ENCODE data around the gene RAD51B.

Gene RAD51B

DNA sequence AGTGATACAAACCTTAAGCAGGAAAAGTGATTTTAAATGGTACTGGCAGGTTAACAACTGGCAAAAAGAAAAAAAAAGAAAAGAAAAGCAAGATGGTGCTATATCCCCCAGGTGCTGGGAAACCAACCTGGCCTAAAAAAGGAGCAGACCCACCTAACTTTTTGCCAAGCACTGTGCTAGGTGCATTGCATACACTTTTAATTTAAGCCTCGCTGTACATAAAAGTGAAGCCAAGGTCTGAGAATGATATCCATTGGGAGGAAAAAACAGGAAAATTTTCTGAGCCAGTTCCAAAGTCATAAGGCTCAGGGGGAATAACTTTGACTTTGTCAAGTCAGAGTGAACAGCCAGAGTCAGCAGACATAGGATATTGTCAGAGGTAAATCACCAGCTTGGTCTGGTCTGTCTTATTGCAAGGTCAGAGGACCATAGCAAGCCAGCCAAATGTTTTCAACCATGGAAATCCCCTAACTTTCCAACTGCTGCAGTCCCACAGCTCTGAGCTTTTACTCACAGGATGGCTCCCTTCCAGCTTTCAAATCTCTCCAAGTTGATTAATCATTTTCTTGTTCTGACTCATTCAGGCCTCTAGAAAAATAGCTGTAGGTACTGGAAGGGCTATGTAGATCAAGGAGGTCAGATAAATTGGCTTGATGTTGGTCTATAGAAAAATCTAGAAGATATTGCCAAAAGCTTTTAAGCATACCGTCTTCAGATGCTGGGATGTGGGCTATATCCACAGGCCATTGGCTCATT lies 412.9 kb downstream of the RAD51B start:
- Histone ChIP-seq H3K4me3 (ENCODE audit: low read depth, low read length) (no peak overlapping the region), H3K9me3 (no peaks in the 10 kb centered on the region), H3K27me3 (no peaks in the 10 kb centered on the region), H3K4me1 (no peaks in the 10 kb centered on the region; the same call in 1 of the 2 replicates), H3K36me3 (no peaks in the 10 kb centered on the region)
- DNase-seq: no peak
- TF ChIP-seq, protein P1, sequence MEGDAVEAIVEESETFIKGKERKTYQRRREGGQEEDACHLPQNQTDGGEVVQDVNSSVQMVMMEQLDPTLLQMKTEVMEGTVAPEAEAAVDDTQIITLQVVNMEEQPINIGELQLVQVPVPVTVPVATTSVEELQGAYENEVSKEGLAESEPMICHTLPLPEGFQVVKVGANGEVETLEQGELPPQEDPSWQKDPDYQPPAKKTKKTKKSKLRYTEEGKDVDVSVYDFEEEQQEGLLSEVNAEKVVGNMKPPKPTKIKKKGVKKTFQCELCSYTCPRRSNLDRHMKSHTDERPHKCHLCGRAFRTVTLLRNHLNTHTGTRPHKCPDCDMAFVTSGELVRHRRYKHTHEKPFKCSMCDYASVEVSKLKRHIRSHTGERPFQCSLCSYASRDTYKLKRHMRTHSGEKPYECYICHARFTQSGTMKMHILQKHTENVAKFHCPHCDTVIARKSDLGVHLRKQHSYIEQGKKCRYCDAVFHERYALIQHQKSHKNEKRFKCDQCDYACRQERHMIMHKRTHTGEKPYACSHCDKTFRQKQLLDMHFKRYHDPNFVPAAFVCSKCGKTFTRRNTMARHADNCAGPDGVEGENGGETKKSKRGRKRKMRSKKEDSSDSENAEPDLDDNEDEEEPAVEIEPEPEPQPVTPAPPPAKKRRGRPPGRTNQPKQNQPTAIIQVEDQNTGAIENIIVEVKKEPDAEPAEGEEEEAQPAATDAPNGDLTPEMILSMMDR (IDR thresholded peaks at IDR 0.05; ENCODE audit: low read depth, low read length): no peak

DNA sequence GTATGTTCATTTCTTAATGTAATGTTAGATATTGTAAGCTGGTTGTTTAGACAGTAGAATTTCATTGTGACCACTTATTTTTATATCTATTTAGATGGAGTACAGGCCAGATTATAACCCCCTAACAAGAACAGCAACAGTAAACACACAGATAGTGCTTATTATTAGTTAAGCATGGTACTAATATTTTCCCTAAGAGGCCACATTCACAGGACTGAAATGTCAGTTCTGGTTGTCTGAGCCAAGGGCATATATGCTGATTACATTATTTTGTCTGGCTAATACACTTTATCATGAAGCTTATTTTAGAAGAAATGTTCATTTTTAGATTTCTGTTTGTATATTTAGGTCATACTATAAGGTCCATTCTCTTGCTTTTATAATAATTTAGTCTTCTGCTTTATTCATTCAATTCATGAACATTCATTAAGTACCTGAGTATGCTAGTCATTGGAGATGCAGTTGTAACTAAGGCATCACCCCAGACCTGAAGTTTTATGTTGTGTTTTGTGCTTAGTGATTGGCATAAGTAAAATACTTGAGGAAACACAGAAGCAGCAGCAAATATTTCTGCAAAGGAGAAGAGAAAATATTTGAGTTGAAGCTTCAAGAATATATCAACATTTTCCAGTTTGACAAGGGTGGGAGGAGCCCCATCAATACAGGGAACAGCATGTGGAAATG lies 413.7 kb downstream of the RAD51B start:
- H3K36me3 ChIP-seq: no peaks in the 10 kb centered on the region
- no peak for DNase-seq
- TF ChIP-seq, protein P1 (IDR thresholded peaks at IDR 0.05; ENCODE audit: low read depth, low read length): no peak
- no peak overlapping the region for H3K4me3 ChIP-seq (ENCODE audit: low read depth, low read length)
- no peaks in the 10 kb centered on the region for H3K27me3 ChIP-seq
- H3K4me1 ChIP-seq: no peaks in the 10 kb centered on the region; the same call in 1 of the 2 replicates
- no peaks in the 10 kb centered on the region for H3K9me3 ChIP-seq

DNA sequence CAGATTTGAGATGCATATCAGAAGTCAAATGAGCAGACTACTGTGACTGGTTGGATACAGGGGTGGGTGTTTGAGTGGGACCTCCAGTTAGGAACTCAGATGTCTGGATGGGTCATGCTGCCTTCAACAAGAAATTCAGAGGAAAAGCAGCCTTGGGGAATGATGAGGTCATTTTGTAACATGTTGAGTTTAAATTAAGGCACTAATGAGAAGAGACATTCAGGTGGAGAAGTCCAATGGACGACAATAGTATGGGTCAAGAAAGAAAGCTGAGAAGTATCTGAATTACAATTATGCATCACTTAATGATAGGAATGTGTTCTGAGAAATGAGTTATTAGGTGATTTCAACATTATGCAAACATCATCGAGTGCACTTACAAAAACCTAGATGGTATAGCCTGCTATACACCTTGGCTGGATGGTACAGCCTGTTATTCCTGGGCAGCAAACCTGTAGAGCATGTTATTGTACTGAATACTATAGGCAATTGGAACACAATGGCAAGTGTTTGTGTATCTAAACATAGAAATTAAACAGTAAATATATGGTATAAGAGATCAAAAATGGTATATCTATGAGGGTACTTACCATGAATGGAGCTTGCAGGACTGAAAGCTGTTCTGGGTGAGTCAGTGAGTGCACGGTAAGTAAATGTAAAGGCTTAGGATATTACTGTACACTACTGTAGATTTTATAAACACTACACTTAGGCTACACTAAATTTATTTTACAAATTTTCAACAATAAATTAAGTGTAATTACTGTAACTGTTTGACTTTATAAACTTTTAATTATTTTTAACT lies 414.7 kb downstream of the RAD51B start:
- Histone ChIP-seq H3K9me3 (no peaks in the 10 kb centered on the region), H3K27me3 (no peaks in the 10 kb centered on the region), H3K4me3 (ENCODE audit: low read depth, low read length) (no peak overlapping the region), H3K4me1 (no peaks in the 10 kb centered on the region; the same call in 1 of the 2 replicates), H3K36me3 (no peaks in the 10 kb centered on the region)
- TF ChIP-seq, protein P1 (IDR thresholded peaks at IDR 0.05; ENCODE audit: low read depth, low read length): no peak
- no peak for DNase-seq

DNA sequence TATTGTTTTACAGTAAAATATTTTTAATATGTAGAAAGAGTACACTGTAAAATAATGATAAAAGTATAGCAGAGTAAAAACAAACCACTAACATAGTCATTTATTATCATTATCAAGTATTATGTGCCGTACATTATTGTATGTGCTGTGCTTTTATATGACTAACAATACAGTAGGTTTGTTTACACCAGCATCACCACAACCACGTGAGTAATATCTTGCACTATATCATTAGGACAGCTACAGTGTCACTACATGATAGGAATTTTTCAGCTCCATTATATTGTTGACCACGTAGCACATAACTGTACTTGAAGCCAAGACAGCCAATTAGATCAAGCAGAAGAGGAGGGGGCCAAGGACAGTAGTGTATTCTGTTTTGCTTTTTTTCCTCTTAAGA lies 415.4 kb downstream of the RAD51B start:
- Histone ChIP-seq H3K4me3 (ENCODE audit: low read depth, low read length) (no peak overlapping the region), H3K36me3 (no peaks in the 10 kb centered on the region), H3K4me1 (no peaks in the 10 kb centered on the region; the same call in 1 of the 2 replicates), H3K27me3 (no peaks in the 10 kb centered on the region), H3K9me3 (no peaks in the 10 kb centered on the region)
- no peak for DNase-seq
- TF ChIP-seq, protein P1 (IDR thresholded peaks at IDR 0.05; ENCODE audit: low read depth, low read length): no peak

DNA sequence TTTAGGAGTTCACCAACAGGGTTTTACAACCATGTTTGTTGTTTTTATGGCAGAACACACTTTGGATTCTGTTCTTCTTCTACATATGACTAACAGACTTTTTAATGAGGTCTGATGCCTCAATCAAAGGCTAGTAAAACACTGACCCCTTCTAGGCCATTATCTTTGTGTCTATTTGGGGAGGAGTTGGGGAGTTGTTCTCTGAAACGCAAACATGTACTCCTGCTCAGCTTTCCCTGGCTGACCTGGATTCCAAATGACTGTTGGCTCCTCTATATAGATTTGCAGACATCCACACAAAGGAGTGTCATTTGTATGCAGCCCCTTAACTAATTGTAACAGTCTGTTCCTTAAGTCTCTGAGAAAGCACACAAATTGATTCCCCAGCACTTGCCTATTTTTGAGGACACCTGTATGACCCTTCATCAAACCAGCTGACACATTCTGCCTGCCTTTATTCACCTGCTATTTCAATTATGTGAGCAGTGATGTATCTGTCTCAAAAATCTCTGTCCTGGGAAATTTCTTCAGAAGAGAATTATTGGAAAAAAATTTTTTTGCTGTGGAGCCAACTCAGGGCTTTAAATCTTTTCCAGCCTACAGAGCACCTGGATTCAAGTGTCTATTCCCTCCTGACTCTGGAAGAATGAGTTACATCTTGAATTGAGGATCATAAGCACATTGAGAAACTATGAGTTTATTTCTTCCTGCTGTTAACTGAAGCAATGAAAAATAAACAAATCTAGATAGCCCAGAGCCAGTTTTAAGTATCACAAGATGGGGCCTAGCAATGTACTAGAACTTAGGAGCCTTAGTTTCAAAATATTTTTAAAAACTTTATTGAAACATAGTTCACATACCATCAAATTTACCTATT lies 417.2 kb downstream of the RAD51B start:
- H3K27me3 ChIP-seq: no peaks in the 10 kb centered on the region
- H3K36me3 ChIP-seq: no peaks in the 10 kb centered on the region
- no peak overlapping the region for H3K4me3 ChIP-seq (ENCODE audit: low read depth, low read length)
- no peak for DNase-seq
- TF ChIP-seq, protein P1 (IDR thresholded peaks at IDR 0.05; ENCODE audit: low read depth, low read length): no peak
- no peaks in the 10 kb centered on the region; the same call in 1 of the 2 replicates for H3K4me1 ChIP-seq
- H3K9me3 ChIP-seq: no peaks in the 10 kb centered on the region

Data from BE2C (cell line).